K562 (cell line): Measurements from ENCODE around the gene WFIKKN2. TPM values are rescaled to one million over a fixed set of nuclear protein-coding genes. Genes with fewer than 3 reads are reported as not detected.

ENCODE experiments used
- FOXP1 ChIP-seq: sonication (generic); formaldehyde crosslinking; IDR thresholded peaks from 2 replicates; pipeline ENCODE4 v1.8.0; 2022; ENCODE audit warnings: mild to moderate bottlenecking, missing genetic modification reagents
- GATAD2B ChIP-seq: fragments of 450-650 bp; IDR thresholded peaks from 2 replicates; pipeline ENCODE4 v1.6.1; 2017; ENCODE audit warnings: mild to moderate bottlenecking, borderline replicate concordance
- MED1 ChIP-seq: sonication (generic); formaldehyde crosslinking; IDR thresholded peaks from 2 replicates; pipeline ENCODE4 v1.8.1; 2023; ENCODE audit warnings: missing genetic modification reagents, borderline replicate concordance
- MLLT1 ChIP-seq, 2 experiments: fragments of 450-650 bp; IDR thresholded peaks; 2 replicates each; pipeline ENCODE4 v1.6.1; 2016
- MXD1 ChIP-seq: fragments of 250-450 bp; sonication (Bioruptor Pico); IDR thresholded peaks from 2 replicates; pipeline ENCODE4 v1.8.0; 2021; ENCODE audit warnings: borderline replicate concordance, mild to moderate bottlenecking, moderate library complexity; ENCODE audit not compliant: poor library complexity, severe bottlenecking
- NR3C1 ChIP-seq: sonication (generic); formaldehyde crosslinking; IDR thresholded peaks from 2 replicates; pipeline ENCODE4 v1.8.1; 2022; ENCODE audit warnings: missing genetic modification reagents
- NR4A1 ChIP-seq, 2 experiments: fragments of 250-450 bp in 1 of 2; fragments of 450-650 bp in 1 of 2; sonication (Bioruptor Pico) in 1 of 2; IDR thresholded peaks; 2 replicates each; pipeline versions ENCODE4 v1.4.0 to v1.6.1; 2016 to 2020; ENCODE audit warnings: mild to moderate bottlenecking in 2 of 2, missing compliant biosample characterization in 1 of 2, missing genetic modification characterization in 1 of 2, moderate library complexity in 1 of 2
- PHF8 ChIP-seq: fragments of 200-600 bp; sonication (generic); IDR thresholded peaks from 2 replicates; pipeline ENCODE4 v1.6.1; 2012; ENCODE audit warnings: mixed run types, mild to moderate bottlenecking, inconsistent platforms, low read length, moderate library complexity, borderline replicate concordance
- SIN3A ChIP-seq, 2 experiments: fragments of 150-350 bp in 1 of 2; IDR thresholded peaks; 2 replicates each; pipeline ENCODE4 v1.6.1; 2011 to 2016; ENCODE audit warnings: borderline replicate concordance in 2 of 2, low read depth in 2 of 2, low read length in 2 of 2, mild to moderate bottlenecking in 2 of 2, moderate library complexity in 2 of 2; ENCODE audit not compliant: control insufficient read depth in 1 of 2
- SIN3B ChIP-seq: fragments of 450-650 bp; IDR thresholded peaks from 2 replicates; pipeline ENCODE4 v1.6.1; 2017; ENCODE audit warnings: low read depth, mild to moderate bottlenecking, moderate library complexity
- STAT5A ChIP-seq: IDR thresholded peaks from 2 replicates; pipeline ENCODE4 v1.6.1; 2012; ENCODE audit warnings: low read length, inconsistent platforms, borderline replicate concordance
- ZBTB1 ChIP-seq: sonication (generic); formaldehyde crosslinking; IDR thresholded peaks from 2 replicates; pipeline ENCODE4 v1.8.1; 2023; ENCODE audit warnings: missing genetic modification reagents, low read depth, mild to moderate bottlenecking, borderline replicate concordance
- ZC3H4 ChIP-seq: sonication (generic); formaldehyde crosslinking; IDR thresholded peaks from 2 replicates; pipeline ENCODE4 v1.9.0; 2021; ENCODE audit warnings: missing genetic modification reagents, borderline replicate concordance
- ZNF445 ChIP-seq: fragments of 250-450 bp; sonication (Bioruptor Pico); IDR thresholded peaks from 2 replicates; pipeline ENCODE4 v1.4.0; 2020; ENCODE audit warnings: low read depth, mild to moderate bottlenecking, moderate library complexity
- ZNF766 ChIP-seq: fragments of 200-800 bp; sonication (Bioruptor generic); conservative IDR thresholded peaks from 2 replicates; pipeline ENCODE4 v1.6.1; 2016; ENCODE audit warnings: missing genetic modification characterization, missing compliant biosample characterization
- polyA plus RNA-seq, 8 experiments: library from polyadenylated mRNA; depleted of rRNA in 4 of 8; stranded (reverse) in 5 of 8; unstranded in 3 of 8; fragments of >200 nt; fragmentation: Nextera tagmentation in 2 of 8; fragmentation: Illumina TruSeq in 1 of 8; extraction: Ambion mirVana in 2 of 8; extraction: Trizol in 1 of 8; gene quantifications; 2 replicates each; pipeline versions ENCODE4 v1.2.1 to v1.2.3, GENCODE V29; 2011 to 2014; ENCODE audit warnings: inconsistent platforms in 1 of 8, missing spikeins in 1 of 8
- total RNA-seq, 7 experiments: library from RNA; depleted of rRNA in 6 of 7; stranded (reverse); fragments of >200 nt in 6 of 7; fragmentation: Illumina TruSeq in 2 of 7; extraction: Trizol in 2 of 7; gene quantifications; 2 replicates each; pipeline versions ENCODE4 v1.2.1 to v1.2.3, GENCODE V29; 2011 to 2021; ENCODE audit warnings: low replicate concordance in 1 of 7
- TF ChIP-seq, protein P1 (sequence below): sonication (generic); formaldehyde crosslinking; IDR thresholded peaks from 2 replicates; pipeline ENCODE4 v1.8.1; 2023; ENCODE audit warnings: mild to moderate bottlenecking, missing genetic modification reagents
- TF ChIP-seq, protein P2 (sequence below), 2 experiments: fragments of 450-650 bp in 1 of 2; sonication (generic) in 1 of 2; formaldehyde crosslinking; conservative IDR thresholded peaks; 2 replicates each; pipeline versions ENCODE4 v1.4.0 to v1.8.1; 2020 to 2022; ENCODE audit warnings: mild to moderate bottlenecking in 1 of 2, missing genetic modification reagents in 1 of 2
- TF ChIP-seq, protein P3 (sequence below): sonication (generic); formaldehyde crosslinking; IDR thresholded peaks from 2 replicates; pipeline ENCODE4 v1.8.1; 2023; ENCODE audit warnings: mild to moderate bottlenecking, missing genetic modification reagents, moderate library complexity

WFIKKN2 gene
- total and polyA plus RNA-seq, 9 of the 15 experiments (the other 6 are each of a cell fraction or from before 2014, with no cell fraction given) = 0.07 TPM; not detected in 8

- 0 out of 2 replicates have a peak, but pooled peaks have one; percentile 25 for TF ChIP-seq MED1 (CRISPR knock-in tag)
- TF ChIP-seq ZNF445 (CRISPR knock-in tag) = 0 out of 2 replicates have a peak, but pooled peaks have one; percentile 38
- peak; percentile 64; the same call in 1 of the 2 replicates for TF ChIP-seq NR4A1 (CRISPR knock-in tag; IDR thresholded peaks at IDR 0.05)
- no peak for TF ChIP-seq NR4A1 (tag; IDR thresholded peaks at IDR 0.05)
- TF ChIP-seq STAT5A = no peak
- TF ChIP-seq GATAD2B = 0 out of 2 replicates have a peak, but pooled peaks have one; percentile 22
- TF ChIP-seq MLLT1 (IDR thresholded peaks at IDR 0.05) = peak in 1 of 2 experiments; percentile 54; a peak in 2 of 4 replicates
- peak; percentile 77 for TF ChIP-seq PHF8
- TF ChIP-seq, protein P1, sequence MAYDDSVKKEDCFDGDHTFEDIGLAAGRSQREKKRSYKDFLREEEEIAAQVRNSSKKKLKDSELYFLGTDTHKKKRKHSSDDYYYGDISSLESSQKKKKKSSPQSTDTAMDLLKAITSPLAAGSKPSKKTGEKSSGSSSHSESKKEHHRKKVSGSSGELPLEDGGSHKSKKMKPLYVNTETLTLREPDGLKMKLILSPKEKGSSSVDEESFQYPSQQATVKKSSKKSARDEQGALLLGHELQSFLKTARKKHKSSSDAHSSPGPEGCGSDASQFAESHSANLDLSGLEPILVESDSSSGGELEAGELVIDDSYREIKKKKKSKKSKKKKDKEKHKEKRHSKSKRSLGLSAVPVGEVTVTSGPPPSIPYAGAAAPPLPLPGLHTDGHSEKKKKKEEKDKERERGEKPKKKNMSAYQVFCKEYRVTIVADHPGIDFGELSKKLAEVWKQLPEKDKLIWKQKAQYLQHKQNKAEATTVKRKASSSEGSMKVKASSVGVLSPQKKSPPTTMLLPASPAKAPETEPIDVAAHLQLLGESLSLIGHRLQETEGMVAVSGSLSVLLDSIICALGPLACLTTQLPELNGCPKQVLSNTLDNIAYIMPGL (CRISPR knock-in tag) = 0 out of 2 replicates have a peak, but pooled peaks have one; percentile 25
- 0 out of 2 replicates have a peak, but pooled peaks have one; percentile 62 for TF ChIP-seq ZBTB1
- 0 out of 4 replicates have a peak, but pooled peaks of 1 of the 2 experiments have one; percentile 15 for TF ChIP-seq SIN3A (IDR thresholded peaks at IDR 0.05; ENCODE audit: borderline replicate concordance in 2 of 2, control insufficient read depth in 1 of 2, low read depth in 2 of 2, low read length in 2 of 2)
- TF ChIP-seq FOXP1 (CRISPR knock-in tag) = 0 out of 2 replicates have a peak, but pooled peaks have one; percentile 9
- TF ChIP-seq, protein P2, sequence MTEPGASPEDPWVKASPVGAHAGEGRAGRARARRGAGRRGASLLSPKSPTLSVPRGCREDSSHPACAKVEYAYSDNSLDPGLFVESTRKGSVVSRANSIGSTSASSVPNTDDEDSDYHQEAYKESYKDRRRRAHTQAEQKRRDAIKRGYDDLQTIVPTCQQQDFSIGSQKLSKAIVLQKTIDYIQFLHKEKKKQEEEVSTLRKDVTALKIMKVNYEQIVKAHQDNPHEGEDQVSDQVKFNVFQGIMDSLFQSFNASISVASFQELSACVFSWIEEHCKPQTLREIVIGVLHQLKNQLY (CRISPR knock-in tag; conservative IDR thresholded peaks at IDR 0.05) = 0 out of 4 replicates have a peak, but pooled peaks of 1 of the 2 experiments have one; percentile 59
- TF ChIP-seq, protein P3, sequence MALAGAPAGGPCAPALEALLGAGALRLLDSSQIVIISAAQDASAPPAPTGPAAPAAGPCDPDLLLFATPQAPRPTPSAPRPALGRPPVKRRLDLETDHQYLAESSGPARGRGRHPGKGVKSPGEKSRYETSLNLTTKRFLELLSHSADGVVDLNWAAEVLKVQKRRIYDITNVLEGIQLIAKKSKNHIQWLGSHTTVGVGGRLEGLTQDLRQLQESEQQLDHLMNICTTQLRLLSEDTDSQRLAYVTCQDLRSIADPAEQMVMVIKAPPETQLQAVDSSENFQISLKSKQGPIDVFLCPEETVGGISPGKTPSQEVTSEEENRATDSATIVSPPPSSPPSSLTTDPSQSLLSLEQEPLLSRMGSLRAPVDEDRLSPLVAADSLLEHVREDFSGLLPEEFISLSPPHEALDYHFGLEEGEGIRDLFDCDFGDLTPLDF (CRISPR knock-in tag) = 0 out of 2 replicates have a peak, but pooled peaks have one; percentile 74
- peak; percentile 96 for TF ChIP-seq ZC3H4
- peak; percentile 28; the same call in 1 of the 2 replicates for TF ChIP-seq SIN3B
- TF ChIP-seq MXD1 = no peak
- TF ChIP-seq NR3C1 = 0 out of 2 replicates have a peak, but pooled peaks have one; percentile 34
- peak; percentile 77 for TF ChIP-seq ZNF766 (CRISPR knock-in tag)
These were observed 30.5 kb downstream of the WFIKKN2 start (continued) for GRCh38 chr17:50865868-50866260.
